Glutamatergic neuron (in vitro differentiated cells): ENCODE results near the gene PLEKHA5. TPM values are rescaled to one million over a fixed set of nuclear protein-coding genes. Genes with fewer than 3 reads are reported as not detected.
"Not testable (repeated sequence)": the region's sequence is repeated elsewhere in the genome, so short reads cannot be mapped to it uniquely, and the experiment has no call there.

Source experiments
- DNase-seq: peaks from one replicate; pipeline ENCODE4 v3.0.0; 2022
- H3K27ac Mint-ChIP-seq: one replicate; pipeline ENCODE4 v1.8.0; 2020; ENCODE audit warnings: mild to moderate bottlenecking, mixed read lengths, inconsistent platforms; ENCODE audit not compliant: unreplicated experiment
- H3K27me3 Mint-ChIP-seq: one replicate; pipeline ENCODE4 v1.8.0; 2020; ENCODE audit warnings: mild to moderate bottlenecking, moderate library complexity, mixed read lengths, inconsistent platforms; ENCODE audit not compliant: unreplicated experiment
- H3K36me3 Mint-ChIP-seq: one replicate; pipeline ENCODE4 v1.8.0; 2020; ENCODE audit warnings: mild to moderate bottlenecking, mixed read lengths, inconsistent platforms; ENCODE audit not compliant: unreplicated experiment
- H3K4me1 Mint-ChIP-seq: one replicate; pipeline ENCODE4 v1.8.0; 2020; ENCODE audit warnings: mild to moderate bottlenecking, low read depth, mixed read lengths, inconsistent platforms; ENCODE audit not compliant: unreplicated experiment
- H3K4me3 Mint-ChIP-seq: one replicate; pipeline ENCODE4 v1.8.0; 2020; ENCODE audit warnings: mild to moderate bottlenecking, mixed read lengths, inconsistent platforms; ENCODE audit not compliant: unreplicated experiment
- H3K9me3 Mint-ChIP-seq: one replicate; pipeline ENCODE4 v1.8.0; 2020; ENCODE audit warnings: mild to moderate bottlenecking, moderate library complexity, mixed read lengths, inconsistent platforms; ENCODE audit not compliant: unreplicated experiment
- total RNA-seq: library from RNA; stranded (reverse); fragmentation: NEBNext Ultra II Directional; extraction: Animal tissue kit (Norgen Biotek cat#: 25700); gene quantifications from one replicate; pipeline ENCODE4 v1.2.1, GENCODE V29; 2021; ENCODE audit not compliant: unreplicated experiment
- TF ChIP-seq, protein P1 (sequence below): fragments of 200-600 bp; sonication (generic); IDR thresholded peaks from one replicate; pipeline ENCODE4 v1.5.0; 2021; ENCODE audit not compliant: partially characterized antibody, unreplicated experiment

The PLEKHA5 gene
- total RNA-seq, 1 donor from 2014 or later = 314 TPM

DNA sequence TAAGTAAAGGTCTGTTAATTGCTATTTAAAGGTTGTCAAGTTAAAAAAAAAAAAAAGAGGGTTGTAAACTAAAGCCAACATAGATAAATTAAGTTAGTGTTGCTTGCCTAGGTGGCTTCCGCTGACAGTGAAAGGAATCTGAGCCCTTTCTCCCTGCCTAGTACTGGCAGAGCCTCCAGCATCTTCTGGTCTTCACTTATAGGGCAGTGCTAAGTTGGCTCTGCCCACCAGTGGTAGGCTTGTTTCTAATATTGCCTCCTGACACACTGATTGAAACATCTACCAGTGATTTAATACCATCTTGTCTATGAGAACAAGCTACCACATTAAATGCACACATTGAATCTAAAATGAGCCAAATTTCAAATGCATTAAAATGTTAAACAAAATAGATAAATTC lies 39.7 kb downstream of the PLEKHA5 start:
- Mint-ChIP-seq H3K27ac (no peak overlapping the region), H3K27me3 (peaks cover 2% of the 10 kb centered on the region), H3K4me1 (peaks cover 44% of the 10 kb centered on the region), H3K9me3 (peaks cover 3% of the 10 kb centered on the region), H3K36me3 (no peaks in the 10 kb centered on the region), H3K4me3 (no peak overlapping the region)
- TF ChIP-seq, protein P1, sequence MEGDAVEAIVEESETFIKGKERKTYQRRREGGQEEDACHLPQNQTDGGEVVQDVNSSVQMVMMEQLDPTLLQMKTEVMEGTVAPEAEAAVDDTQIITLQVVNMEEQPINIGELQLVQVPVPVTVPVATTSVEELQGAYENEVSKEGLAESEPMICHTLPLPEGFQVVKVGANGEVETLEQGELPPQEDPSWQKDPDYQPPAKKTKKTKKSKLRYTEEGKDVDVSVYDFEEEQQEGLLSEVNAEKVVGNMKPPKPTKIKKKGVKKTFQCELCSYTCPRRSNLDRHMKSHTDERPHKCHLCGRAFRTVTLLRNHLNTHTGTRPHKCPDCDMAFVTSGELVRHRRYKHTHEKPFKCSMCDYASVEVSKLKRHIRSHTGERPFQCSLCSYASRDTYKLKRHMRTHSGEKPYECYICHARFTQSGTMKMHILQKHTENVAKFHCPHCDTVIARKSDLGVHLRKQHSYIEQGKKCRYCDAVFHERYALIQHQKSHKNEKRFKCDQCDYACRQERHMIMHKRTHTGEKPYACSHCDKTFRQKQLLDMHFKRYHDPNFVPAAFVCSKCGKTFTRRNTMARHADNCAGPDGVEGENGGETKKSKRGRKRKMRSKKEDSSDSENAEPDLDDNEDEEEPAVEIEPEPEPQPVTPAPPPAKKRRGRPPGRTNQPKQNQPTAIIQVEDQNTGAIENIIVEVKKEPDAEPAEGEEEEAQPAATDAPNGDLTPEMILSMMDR = no peak
- no peak for DNase-seq

GRCh38 chr12:19170286-19170685 lies 40.8 kb downstream of the PLEKHA5 start:
- H3K27ac Mint-ChIP-seq, H3K9me3 Mint-ChIP-seq: not testable (repeated sequence)

GRCh38 chr12:19171731-19172130 lies 42.2 kb downstream of the PLEKHA5 start:
- Mint-ChIP-seq H3K9me3 (peaks cover 3% of the 10 kb centered on the region), H3K27ac (no peak overlapping the region), H3K4me1 (peaks cover 30% of the 10 kb centered on the region), H3K27me3 (peaks cover 2% of the 10 kb centered on the region), H3K4me3 (no peak overlapping the region), H3K36me3 (no peaks in the 10 kb centered on the region)
- no peak for DNase-seq
- TF ChIP-seq, protein P1 = no peak

More at GRCh38 chr12:19170286-19170685, 40.8 kb downstream of the PLEKHA5 start:
- not testable (repeated sequence) for H3K36me3 Mint-ChIP-seq, H3K4me3 Mint-ChIP-seq, DNase-seq, H3K27me3 Mint-ChIP-seq
- H3K4me1 Mint-ChIP-seq = peaks cover 41% of the 10 kb centered on the region

DNA sequence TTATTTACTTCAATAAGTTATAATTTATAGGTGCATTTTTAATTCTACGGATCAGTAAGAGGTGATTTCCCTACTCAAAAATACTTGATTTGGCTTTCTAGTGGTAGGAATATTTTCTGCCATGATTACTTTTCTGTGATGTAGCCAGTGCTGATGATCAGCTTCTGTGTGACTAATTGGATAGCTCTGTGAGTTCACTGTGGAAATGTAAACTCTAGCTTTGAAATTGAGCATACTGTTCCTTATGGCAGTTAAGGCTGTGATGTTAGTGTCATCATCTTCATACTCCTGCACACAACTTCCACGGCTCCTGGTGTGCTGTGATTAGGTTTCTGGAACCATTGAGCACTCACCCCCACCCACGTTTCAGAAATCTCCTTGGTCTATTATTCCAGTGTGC lies 48.2 kb downstream of the PLEKHA5 start:
- DNase-seq = no peak
- H3K27ac Mint-ChIP-seq = peak overlapping the region; percentile 29
- TF ChIP-seq, protein P1 = no peak
- no peaks in the 10 kb centered on the region for H3K36me3 Mint-ChIP-seq
- H3K4me1 Mint-ChIP-seq = peaks cover 30% of the 10 kb centered on the region
- no peak overlapping the region for H3K4me3 Mint-ChIP-seq
- peaks cover 5% of the 10 kb centered on the region for H3K9me3 Mint-ChIP-seq
- H3K27me3 Mint-ChIP-seq = peaks cover 2% of the 10 kb centered on the region

DNA sequence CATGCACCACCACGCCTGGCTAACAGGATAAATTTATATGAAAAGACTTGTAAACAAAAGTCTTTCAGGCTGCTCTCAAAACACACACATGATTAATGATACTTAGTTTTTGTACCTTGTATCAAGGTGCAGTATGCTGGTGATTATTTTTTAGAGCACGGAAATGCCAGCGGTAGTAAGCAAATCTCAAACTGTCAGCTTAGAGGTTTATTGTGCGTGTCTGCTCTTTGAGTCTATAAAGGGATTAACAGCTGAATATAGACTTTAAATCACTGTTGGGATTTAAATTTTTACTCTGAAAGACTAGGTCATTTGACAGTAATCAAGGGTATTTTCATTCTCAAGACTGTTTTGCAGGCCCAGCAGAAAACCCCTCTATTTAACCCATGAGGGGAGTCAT lies 50.5 kb downstream of the PLEKHA5 start:
- DNase-seq = no peak
- Mint-ChIP-seq H3K36me3 (no peaks in the 10 kb centered on the region), H3K27me3 (peaks cover 7% of the 10 kb centered on the region), H3K4me1 (peaks cover 37% of the 10 kb centered on the region), H3K27ac (peak overlapping the region; percentile 38), H3K9me3 (peaks cover 5% of the 10 kb centered on the region), H3K4me3 (no peak overlapping the region)
- TF ChIP-seq, protein P1 = no peak
